ENCODE data around the gene CCDC6. TPM values are rescaled to one million over a fixed set of nuclear protein-coding genes. Genes with fewer than 3 reads are reported as not detected.
A peak's percentile ranks its signal among the peaks of the same experiment; 100 is the strongest.

CCDC6 gene
- total RNA-seq, 1 experiment from 2014 or later: 91.9 TPM

- Histone ChIP-seq H3K27ac (no peak overlapping the region), H3K4me1 (replicated peaks; ENCODE audit: insufficient read depth) (no peaks in the 10 kb centered on the region), H3K4me3 (no peak overlapping the region), H2AFZ (no peak overlapping the region), H3F3A (ENCODE audit: insufficient read depth, low read depth) (no peaks in the 10 kb centered on the region), H3K9me2 (ENCODE audit: insufficient read depth) (no peaks in the 10 kb centered on the region), H4K20me1 (ENCODE audit: insufficient read depth) (peaks cover 19% of the 10 kb centered on the region), H3K4me2 (no peak overlapping the region), H3K79me2 (ENCODE audit: low read depth) (no peaks in the 10 kb centered on the region), H3K36me3 (ENCODE audit: low read depth) (peaks cover 50% of the 10 kb centered on the region), H3K9me3 (ENCODE audit: insufficient read depth, low read depth) (no peaks in the 10 kb centered on the region), H3K27me3 (ENCODE audit: insufficient read depth, low read depth) (no peaks in the 10 kb centered on the region)
- no peak for TF ChIP-seq EZH2 (IDR thresholded peaks at IDR 0.05; ENCODE audit: low read depth)
- peak; percentile 39; the same call in 1 of the 2 replicates for TF ChIP-seq CTCF (conservative IDR thresholded peaks at IDR 0.05)
- CTCF ChIA-PET: no interaction called here
- BruUV-seq (replicated peaks): no TSS peak
- POLR2A ChIA-PET (ENCODE audit: unreplicated experiment): no interaction called here
- intact Hi-C loops (cut with micrococcal nuclease; ENCODE audit: unreplicated experiment): loop anchor here (1.0 to 10.0 kb wide), 4 partner anchors 98 to 565 kb away; partner anchors contain the start of gene CCDC6
- no peak for DNase-seq
Observed at GRCh38 chr10:59809644-59809974, 96.7 kb downstream of the CCDC6 start.

- Histone ChIP-seq H2AFZ (no peak overlapping the region), H3K9me2 (ENCODE audit: insufficient read depth) (no peaks in the 10 kb centered on the region), H3K79me2 (ENCODE audit: low read depth) (no peaks in the 10 kb centered on the region), H3K27me3 (ENCODE audit: insufficient read depth, low read depth) (no peaks in the 10 kb centered on the region), H4K20me1 (ENCODE audit: insufficient read depth) (peaks cover 17% of the 10 kb centered on the region), H3K4me2 (no peak overlapping the region), H3F3A (ENCODE audit: insufficient read depth, low read depth) (no peaks in the 10 kb centered on the region), H3K27ac (no peak overlapping the region), H3K4me1 (replicated peaks; ENCODE audit: insufficient read depth) (no peaks in the 10 kb centered on the region), H3K36me3 (ENCODE audit: low read depth) (peaks cover 51% of the 10 kb centered on the region), H3K9me3 (ENCODE audit: insufficient read depth, low read depth) (no peaks in the 10 kb centered on the region), H3K4me3 (no peak overlapping the region)
- ChIA-PET CTCF (no interaction called here), POLR2A (ENCODE audit: unreplicated experiment) (no interaction called here)
- TF ChIP-seq CTCF (conservative IDR thresholded peaks at IDR 0.05): peak; percentile 85
- no peak for TF ChIP-seq EZH2 (IDR thresholded peaks at IDR 0.05; ENCODE audit: low read depth)
- DNase-seq: peak; percentile 63 to 66
- no TSS peak for BruUV-seq (replicated peaks)
- intact Hi-C loops (cut with micrococcal nuclease; ENCODE audit: unreplicated experiment): loop anchor here (1.0 to 10.0 kb wide), 4 partner anchors 98 to 564 kb away; partner anchors contain the start of gene CCDC6
Observed at GRCh38 chr10:59808896-59809643, 97.3 kb downstream of the CCDC6 start.

GRCh38 chr10:59807629-59808620 is 98.4 kb downstream of the CCDC6 start:
- Histone ChIP-seq H3K4me2 (no peak overlapping the region), H4K20me1 (ENCODE audit: insufficient read depth) (peaks cover 15% of the 10 kb centered on the region), H3K9me3 (ENCODE audit: insufficient read depth, low read depth) (no peaks in the 10 kb centered on the region), H3K79me2 (ENCODE audit: low read depth) (no peaks in the 10 kb centered on the region), H3K4me1 (replicated peaks; ENCODE audit: insufficient read depth) (no peaks in the 10 kb centered on the region), H3K9me2 (ENCODE audit: insufficient read depth) (no peaks in the 10 kb centered on the region), H3K27me3 (ENCODE audit: insufficient read depth, low read depth) (no peaks in the 10 kb centered on the region), H3K4me3 (no peak overlapping the region), H3K27ac (no peak overlapping the region), H2AFZ (no peak overlapping the region), H3F3A (ENCODE audit: insufficient read depth, low read depth) (no peaks in the 10 kb centered on the region), H3K36me3 (ENCODE audit: low read depth) (peaks cover 50% of the 10 kb centered on the region)
- intact Hi-C loops (cut with micrococcal nuclease; ENCODE audit: unreplicated experiment): loop anchor here (2.0 to 10.0 kb wide), 3 partner anchors 99 to 563 kb away; partner anchors contain the start of gene CCDC6
- BruUV-seq (replicated peaks): no TSS peak
- ChIA-PET CTCF (no interaction called here), POLR2A (ENCODE audit: unreplicated experiment) (no interaction called here)
- TF ChIP-seq EZH2 (IDR thresholded peaks at IDR 0.05; ENCODE audit: low read depth): no peak
- TF ChIP-seq CTCF (conservative IDR thresholded peaks at IDR 0.05): no peak
- DNase-seq: no peak
